ENCODE data around the gene SCAMP5.

- no peak for TF ChIP-seq CTCF (IDR thresholded peaks at IDR 0.05)
- TF ChIP-seq POLR2AphosphoS5 (IDR thresholded peaks at IDR 0.05) = no peak
- no peak for TF ChIP-seq POLR2A (IDR thresholded peaks at IDR 0.05)
- no peak for TF ChIP-seq EP300 (IDR thresholded peaks at IDR 0.05)
Observed at GRCh38 chr15:75032395-75032794, 37.0 kb downstream of the SCAMP5 start.
